C4-2B (cell line): ENCODE data around the gene FEZF1.

ENCODE experiments used
- H3K27ac ChIP-seq: fragments of 450-650 bp; 2 replicates; pipeline ENCODE4 v1.5.1; 2017
- ZFX ChIP-seq: fragments of 450-650 bp; IDR thresholded peaks from 2 replicates; pipeline ENCODE4 v1.6.1; 2017
- TF ChIP-seq, protein P1 (sequence below): fragments of 450-650 bp; conservative IDR thresholded peaks from 2 replicates; pipeline ENCODE4 v1.5.1; 2017; ENCODE audit warnings: mild to moderate bottlenecking

FEZF1 gene

DNA sequence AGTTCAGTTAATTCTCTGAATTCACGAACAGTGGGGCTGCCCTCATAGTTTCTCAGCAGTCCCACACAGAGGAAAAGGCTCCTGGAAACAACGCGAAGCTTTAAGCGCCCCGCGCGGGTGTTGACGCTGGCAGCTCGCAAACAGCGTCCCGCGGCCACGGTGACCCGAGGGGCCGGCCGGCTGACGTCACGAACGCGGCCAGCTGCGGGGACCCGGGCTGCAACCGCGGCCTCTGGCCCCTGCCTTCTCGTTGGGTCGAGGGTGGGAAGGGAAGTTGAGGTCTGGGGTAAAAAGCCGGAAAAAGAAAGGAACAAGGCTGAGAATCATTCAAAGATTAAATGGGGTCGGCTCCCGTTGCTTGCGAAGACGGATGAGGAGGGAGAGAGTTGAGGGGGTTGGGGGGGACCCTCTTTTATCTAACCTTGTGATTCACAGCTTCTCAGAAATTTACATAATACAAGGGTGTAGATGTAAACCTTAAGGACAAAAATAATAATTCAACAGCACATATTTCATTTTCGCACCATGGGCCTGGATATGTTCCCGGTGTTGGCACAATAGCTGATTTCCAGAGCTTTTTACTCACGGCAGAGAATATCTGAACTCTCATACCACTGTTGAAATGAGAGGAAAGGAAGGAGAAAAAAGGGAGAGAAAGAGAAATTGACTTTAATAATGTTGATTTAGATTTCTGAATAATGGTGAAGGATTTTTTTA lies 7.3 kb upstream of the FEZF1 start:
- TF ChIP-seq, protein P1, sequence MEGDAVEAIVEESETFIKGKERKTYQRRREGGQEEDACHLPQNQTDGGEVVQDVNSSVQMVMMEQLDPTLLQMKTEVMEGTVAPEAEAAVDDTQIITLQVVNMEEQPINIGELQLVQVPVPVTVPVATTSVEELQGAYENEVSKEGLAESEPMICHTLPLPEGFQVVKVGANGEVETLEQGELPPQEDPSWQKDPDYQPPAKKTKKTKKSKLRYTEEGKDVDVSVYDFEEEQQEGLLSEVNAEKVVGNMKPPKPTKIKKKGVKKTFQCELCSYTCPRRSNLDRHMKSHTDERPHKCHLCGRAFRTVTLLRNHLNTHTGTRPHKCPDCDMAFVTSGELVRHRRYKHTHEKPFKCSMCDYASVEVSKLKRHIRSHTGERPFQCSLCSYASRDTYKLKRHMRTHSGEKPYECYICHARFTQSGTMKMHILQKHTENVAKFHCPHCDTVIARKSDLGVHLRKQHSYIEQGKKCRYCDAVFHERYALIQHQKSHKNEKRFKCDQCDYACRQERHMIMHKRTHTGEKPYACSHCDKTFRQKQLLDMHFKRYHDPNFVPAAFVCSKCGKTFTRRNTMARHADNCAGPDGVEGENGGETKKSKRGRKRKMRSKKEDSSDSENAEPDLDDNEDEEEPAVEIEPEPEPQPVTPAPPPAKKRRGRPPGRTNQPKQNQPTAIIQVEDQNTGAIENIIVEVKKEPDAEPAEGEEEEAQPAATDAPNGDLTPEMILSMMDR: no peak
- no peak for TF ChIP-seq ZFX

DNA sequence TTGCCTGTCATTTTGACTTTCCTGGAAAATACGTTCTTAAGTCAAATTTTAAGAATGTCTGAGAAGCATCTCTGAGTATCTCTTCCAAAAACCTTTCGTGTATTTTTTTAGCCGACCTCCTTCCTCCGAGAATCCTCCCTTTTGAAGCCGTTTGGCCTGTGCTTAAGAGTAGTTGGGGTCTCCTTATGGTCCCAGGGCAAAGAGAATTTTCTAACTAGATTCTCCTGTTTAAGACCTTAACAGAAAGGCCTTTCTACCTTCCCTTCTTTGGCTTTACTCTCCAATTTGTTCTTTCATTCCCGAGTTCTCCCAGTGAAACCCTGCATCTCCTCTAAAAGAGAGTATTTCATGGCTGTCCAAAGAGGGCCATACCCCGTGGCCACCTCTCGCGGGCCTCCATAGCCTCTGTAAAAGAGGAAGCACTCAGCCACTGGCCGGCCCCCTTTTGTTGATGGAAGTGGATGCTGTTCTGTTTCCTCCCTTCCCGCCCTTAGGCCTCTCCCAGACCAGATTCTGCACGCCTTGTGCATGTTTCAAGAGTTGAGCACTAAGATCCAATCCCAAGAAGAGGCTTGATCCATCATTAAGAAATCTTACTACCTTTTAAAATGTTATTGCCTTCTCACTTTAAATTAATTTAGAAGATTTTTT lies 6.6 kb upstream of the FEZF1 start:
- no peak overlapping the region for H3K27ac ChIP-seq
- TF ChIP-seq, protein P1: no peak
- no peak for TF ChIP-seq ZFX

More for the DNA sequence above, 7.3 kb upstream of the FEZF1 start:
- no peak overlapping the region for H3K27ac ChIP-seq

DNA sequence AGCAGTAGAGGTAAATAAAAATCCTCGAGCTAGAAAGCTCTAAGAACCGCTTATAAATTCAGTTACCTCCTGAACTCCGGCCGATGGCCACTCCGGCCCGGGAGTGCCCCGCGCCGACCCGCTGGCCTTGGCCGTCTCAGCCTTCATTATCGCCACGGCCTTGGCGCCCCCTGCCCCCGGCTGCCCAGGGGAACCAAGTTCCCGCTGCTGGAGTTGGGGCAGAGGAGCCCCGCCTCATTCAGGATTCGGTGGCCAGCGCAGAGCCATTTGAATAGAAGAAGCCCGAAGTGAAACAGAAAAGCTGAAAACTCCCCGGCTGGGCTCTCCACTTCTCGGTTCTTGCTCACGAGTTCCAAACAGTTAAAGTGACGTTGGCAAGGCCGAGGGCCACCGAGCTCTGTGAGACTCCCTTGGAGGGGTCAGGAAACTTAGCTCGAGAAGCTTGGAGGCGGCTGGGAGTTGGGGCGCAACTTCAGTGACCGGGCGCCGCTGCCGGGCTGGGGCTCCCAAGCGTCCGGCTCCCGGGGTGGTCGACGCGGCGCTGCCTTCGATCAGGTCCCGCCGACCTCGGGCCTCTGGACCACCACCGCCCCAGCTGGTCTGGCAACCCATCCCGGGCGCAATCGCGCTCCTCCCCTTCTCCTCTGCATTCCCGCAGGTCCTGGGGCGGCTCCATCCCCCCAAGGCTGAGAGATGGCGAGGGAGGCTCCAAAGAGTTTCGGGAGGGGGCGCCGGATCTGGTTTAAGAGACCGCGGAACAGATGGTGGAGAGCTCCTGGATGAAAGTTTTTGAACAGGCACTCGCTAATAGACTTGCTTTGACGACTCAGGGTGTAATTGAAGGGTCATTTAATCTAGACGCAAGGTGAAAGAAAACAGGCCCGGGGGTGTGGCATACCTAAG lies 5.8 kb upstream of the FEZF1 start:
- no peak overlapping the region for H3K27ac ChIP-seq
- TF ChIP-seq ZFX: no peak
- TF ChIP-seq, protein P1: no peak

DNA sequence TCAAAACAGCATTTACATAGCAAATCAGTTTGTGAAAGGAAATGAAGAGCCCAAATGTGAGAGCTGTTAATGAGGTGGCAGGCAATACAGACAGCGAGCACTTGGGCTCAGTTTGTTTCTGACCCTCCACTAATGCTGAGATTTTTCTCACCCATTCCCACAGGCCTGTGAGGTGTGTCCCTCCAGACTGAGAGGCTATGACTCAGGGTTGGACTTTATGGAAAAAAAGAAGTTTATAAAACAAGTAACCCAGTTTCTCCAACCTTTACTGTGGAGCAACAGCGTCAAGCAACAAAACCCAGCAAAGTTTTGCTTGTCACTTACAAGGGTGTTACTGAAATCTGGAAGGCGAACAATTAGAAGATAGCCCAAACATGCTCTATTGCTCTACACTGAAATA lies 4.9 kb upstream of the FEZF1 start:
- no peak for TF ChIP-seq ZFX
- TF ChIP-seq, protein P1: no peak
- H3K27ac ChIP-seq: no peak overlapping the region

GRCh38 chr7:122307228-122307621 lies 2.7 kb upstream of the FEZF1 start:
- no peak overlapping the region for H3K27ac ChIP-seq
- TF ChIP-seq, protein P1: no peak
- TF ChIP-seq ZFX: no peak

GRCh38 chr7:122306320-122307227 lies 2.0 kb upstream of the FEZF1 start:
- no peak overlapping the region for H3K27ac ChIP-seq

More at GRCh38 chr7:122306320-122307227, 2.0 kb upstream of the FEZF1 start:
- TF ChIP-seq ZFX: no peak
- TF ChIP-seq, protein P1: no peak
